ENCODE results near the gene EEF1AKMT3. TPM values are rescaled to one million over a fixed set of nuclear protein-coding genes. Genes with fewer than 3 reads are reported as not detected.
"Not testable (repeated sequence)": the region's sequence is repeated elsewhere in the genome, so short reads cannot be mapped to it uniquely, and the experiment has no call there.

The EEF1AKMT3 gene
- total RNA-seq, 1 donor from 2014 or later = 1.2 TPM

DNA sequence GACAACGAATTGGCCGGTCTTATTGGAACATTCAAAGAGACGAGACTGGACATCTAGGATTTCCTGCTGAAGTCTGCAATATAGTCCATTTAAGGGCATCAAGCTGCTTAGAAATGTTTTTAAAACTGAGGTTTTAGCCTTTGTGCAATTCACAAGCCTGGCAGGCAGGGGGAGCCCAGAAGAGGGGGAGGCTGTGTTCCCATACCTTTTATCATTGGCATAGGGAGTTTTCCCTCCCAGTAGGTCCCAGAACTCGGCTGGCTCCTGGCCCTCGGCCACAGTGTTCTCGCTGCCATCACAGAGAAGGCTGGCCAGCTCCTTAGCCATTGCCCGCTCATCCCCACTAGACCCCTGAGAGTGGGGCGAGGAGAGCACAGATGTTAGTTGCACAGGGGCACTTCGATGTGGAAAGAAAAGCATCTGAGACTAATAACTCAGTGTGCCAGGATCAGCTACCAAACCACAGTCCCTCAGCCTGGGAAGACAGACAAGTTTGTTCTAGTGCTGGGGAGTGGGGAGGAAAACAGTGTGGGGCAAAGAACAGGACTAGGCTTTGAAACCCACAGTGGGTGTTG is 31.0 kb downstream of the EEF1AKMT3 start:
- ATAC-seq (peak; percentile 75), DNase-seq (ENCODE audit: missing footprints) (no peak)
- intact Hi-C loops (cut with DNase I) = loop anchor here (1.0 kb wide), 1 partner anchor 102 kb away; no protein-coding TSS in a partner anchor

DNA sequence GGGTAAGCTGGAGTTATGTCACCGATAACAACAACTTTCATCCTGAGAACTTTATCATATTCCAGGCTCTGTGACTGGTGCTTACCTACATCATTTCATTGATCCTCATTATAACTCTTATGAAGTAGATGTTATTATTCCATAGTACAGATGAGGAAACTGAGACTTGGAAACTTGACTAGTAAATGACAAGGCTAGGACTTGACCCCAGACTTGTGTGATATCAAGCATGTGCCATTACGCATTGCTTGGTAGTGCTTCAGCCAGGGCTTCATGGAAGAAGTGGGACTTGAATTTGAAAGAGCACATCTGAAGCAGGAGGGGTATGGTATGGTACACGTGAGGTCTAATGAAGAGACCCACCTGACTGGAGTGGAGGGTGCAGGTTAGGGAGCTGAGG is 34.3 kb downstream of the EEF1AKMT3 start:
- ATAC-seq (no peak), DNase-seq (ENCODE audit: missing footprints) (no peak)
- intact Hi-C loops (cut with DNase I) = no loop called here

DNA sequence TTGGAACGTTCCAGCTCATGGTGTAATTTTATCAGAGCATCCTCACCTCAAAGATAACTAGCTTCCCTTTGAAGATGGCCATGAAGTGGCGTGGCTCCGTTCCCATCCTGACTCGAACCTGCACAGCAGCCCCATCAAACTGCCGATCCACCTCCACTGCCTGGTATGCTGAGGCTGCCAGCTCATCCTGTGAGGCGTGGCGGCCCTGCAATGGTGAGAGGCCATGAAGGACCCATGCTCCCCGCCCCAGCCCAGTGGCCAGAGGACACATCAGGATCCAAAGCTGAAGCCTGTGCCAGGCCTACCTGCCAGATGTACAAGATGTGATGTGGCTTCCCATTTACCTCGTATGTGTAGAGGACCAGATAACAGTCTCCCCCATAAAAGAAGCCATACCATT is 34.9 kb downstream of the EEF1AKMT3 start:
- ATAC-seq = no peak
- intact Hi-C loops (cut with DNase I) = no loop called here
- no peak for DNase-seq (ENCODE audit: missing footprints)

DNA sequence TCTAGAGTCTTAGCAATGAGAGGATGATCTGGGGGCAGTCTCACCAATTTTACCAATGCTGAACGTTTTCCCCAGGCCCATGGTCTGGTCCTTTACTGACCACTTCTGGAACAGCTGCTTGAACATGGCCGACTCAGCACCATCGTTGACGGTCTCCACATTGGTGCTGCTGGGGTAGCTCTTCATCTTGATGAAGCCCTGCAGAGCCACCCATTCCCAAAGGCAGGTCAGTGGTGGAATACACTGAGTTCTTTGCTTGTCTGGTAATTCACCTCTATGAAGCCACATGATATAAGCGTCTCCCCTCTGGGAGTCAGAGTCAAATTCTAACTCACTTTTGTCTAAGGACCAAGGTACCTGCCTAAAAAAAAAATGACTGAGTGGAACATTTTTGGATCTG is 35.9 kb downstream of the EEF1AKMT3 start:
- ATAC-seq (no peak), DNase-seq (ENCODE audit: missing footprints) (no peak)
- intact Hi-C loops (cut with DNase I) = no loop called here

DNA sequence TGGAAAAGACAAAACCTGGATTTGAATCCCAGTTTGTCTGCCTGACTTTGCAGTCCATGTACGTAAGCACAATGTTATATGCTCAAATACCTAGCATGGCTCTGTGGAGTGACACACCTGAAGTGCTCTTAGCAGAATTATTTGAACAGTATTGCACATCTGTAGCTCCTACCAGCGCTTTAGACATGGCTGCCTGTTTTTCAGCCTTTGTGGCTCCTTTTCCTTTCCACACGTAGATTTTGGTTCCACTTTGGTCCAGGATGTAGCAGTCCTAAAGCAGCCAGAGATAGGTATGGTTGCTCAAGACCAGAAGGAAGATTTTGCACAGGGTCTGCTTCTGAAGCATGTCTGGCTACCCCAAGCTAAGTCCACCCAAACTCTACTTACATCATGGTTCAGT is 37.0 kb downstream of the EEF1AKMT3 start:
- no peak for DNase-seq (ENCODE audit: missing footprints)
- no peak for ATAC-seq
- intact Hi-C loops (cut with DNase I) = no loop called here

DNA sequence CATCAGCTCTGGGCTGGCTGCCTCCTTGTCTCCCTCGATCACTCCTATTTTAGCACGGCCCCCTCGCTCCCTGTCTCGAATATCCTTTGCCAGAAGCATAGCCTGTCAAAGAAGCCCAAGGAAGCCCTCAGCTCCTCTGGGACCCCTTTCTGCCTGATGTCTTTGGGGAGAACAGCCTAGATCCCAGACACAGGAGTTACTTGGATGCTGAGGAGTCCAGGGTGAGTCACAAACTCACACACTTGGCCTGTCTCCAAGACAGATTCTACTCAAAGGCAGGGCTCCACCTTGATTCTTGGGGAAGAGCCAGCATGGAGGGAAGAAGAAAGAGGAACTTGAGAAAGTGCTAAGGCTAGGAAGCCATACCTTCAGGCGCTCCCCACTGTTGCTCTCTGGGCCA is 38.0 kb downstream of the EEF1AKMT3 start:
- DNase-seq (ENCODE audit: missing footprints) (no peak), ATAC-seq (no peak)
- intact Hi-C loops (cut with DNase I) = no loop called here

DNA sequence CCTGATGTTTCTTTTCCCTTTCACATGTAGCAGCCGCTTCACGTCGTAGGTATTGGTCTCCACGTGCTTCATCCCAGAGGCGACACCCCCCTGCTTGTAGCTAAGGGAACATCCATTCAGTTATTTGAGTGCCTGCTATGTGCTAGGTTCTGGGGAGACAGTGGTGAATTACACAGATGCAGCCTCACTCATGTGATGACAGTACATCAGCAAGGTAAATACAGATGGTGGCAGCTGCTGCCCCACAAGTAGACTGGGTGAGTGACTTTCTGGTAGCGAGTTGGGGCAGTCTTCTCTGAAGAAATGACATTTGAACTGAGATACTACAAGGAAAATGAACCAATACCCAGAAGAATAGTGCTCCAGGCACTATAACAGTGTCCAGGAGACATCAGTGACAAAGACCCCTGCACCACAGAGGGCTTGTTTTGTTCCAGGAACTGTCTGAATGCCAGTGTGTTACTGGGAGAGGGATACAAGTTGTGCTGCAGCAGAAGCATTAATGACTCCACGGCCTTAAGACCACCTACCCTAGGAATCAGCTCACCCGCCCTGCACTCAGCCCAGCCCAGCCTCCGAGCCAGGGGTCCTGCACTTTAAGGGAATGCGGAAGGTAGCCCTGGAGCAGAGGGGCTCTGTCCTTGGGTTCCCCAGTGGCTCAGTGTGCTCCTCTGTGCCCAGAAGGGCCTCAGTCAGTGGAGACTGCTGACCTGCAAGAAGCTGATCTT is 38.8 kb downstream of the EEF1AKMT3 start:
- intact Hi-C loops (cut with DNase I) = no loop called here
- ATAC-seq (no peak), DNase-seq (ENCODE audit: missing footprints) (no peak)

DNA sequence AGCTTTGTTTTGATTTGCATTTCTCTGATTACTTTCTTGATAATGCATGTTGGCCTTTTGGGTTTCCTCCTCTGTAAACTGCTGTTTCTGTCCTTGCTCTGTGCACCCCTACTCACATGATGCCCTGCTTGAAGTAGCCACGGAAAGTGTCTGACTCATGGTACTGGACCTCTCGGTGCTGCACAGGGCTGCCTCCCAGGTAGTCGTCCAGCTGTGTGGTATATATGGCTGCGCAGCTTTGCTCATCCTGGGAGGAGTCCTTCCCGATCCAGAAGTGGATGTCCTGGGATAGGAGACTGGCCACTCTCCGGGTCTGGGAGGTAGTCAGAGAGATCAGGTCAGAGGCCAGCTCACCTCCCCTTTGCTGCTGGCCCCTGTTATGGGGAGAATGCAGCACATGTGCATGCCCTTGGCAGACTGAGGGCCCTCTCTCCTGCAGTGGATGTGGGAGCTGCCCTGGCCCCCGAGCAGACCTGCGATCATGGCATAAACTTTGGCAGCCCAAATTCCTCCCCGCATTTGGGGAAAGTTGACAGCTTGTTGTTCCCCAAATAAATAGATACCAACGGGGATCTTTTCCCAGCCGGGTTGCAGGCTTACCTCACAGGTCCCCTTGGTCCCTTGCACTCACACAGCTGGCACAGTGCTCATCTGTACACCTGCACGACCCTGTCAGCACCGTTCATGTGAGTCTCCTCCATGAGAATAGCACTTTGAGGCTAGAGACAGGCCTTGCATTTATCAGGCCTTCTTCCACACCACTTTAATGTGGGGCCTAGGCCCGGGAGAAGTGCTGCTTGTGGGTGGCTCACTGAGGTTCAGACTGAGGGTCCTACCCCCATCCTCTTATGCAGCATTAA is 40.9 kb downstream of the EEF1AKMT3 start:
- no peak for DNase-seq (ENCODE audit: missing footprints)
- intact Hi-C loops (cut with DNase I) = no loop called here
- no peak for ATAC-seq

DNA sequence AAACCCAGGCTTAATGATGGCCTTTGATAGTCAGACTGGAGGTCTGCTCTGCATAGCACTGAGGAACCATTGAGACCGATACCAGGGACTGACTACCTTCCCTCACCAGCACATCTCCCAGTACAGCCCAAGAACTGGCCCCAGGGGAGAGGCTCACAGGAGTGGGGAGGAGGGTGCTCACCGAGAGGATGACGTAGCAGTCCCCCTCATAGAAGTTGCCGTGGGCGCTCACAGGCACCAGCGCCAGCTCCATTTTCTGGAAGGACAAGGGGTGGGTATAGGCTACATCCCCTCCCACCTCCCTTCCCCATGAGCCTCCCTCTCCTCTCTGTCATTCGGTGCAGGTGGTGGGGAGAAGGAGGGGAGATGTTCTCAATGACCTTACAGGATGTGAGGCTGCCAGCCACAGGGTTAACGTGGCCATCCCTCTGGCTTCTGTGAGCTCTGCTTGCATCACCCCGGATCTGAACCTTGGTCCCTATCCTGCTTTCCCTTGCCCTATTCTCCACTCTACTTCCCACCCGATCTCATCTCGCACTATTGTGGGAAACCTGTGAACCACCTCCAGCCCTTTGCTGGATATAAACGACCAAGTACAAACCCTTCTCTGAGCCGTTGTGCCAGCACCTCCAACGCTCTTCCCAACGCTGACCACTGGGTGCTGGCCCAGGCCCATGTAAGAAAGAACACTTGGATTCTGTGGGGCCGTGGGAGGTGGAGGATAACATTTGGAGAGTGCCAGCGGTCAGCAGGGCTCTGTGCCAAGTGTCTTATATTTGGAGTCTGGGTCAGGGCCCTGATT is 41.8 kb downstream of the EEF1AKMT3 start:
- intact Hi-C loops (cut with DNase I) = no loop called here
- ATAC-seq = no peak
- no peak for DNase-seq (ENCODE audit: missing footprints)

DNA sequence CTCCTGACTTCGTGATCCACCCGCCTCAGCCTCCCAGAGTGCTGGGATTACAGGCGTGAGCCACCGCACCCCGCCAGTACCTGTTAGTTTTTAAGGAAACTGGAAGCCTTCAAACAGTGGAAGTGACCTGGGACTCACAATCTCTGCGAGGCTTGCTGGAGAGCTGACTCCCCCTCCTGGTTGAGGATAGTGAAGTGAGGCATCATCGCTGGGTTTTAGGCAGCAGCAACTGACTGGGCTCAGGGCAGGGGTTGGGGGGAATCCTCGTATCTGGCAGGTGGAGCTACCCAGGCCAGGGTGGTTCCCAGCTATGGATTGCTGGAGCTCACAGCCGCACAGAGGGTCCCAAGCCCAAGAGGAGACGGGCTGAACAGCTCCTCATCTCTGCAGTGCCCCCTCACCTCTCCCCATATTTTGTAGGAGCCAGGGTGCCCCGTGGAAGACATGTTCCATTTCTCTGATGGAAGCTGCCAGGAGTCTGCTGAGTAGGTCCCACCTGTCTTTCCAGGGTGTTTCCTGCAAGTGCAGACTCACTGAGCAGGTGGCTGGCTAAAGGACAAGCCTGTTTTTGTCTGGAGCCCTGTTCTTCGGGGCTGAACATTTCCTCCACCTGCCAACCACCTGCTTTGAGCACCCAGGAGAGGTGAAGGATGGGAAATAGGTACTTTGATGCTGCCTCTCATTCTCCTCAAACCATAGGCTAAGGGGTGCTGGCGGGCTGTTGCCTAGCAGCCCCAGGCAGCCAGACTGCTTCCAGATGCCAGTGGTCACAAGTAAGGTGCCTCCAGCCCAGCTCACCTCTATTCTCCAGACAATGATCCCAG is 43.0 kb downstream of the EEF1AKMT3 start:
- no peak for DNase-seq (ENCODE audit: missing footprints)
- intact Hi-C loops (cut with DNase I) = no loop called here
- ATAC-seq = no peak

DNA sequence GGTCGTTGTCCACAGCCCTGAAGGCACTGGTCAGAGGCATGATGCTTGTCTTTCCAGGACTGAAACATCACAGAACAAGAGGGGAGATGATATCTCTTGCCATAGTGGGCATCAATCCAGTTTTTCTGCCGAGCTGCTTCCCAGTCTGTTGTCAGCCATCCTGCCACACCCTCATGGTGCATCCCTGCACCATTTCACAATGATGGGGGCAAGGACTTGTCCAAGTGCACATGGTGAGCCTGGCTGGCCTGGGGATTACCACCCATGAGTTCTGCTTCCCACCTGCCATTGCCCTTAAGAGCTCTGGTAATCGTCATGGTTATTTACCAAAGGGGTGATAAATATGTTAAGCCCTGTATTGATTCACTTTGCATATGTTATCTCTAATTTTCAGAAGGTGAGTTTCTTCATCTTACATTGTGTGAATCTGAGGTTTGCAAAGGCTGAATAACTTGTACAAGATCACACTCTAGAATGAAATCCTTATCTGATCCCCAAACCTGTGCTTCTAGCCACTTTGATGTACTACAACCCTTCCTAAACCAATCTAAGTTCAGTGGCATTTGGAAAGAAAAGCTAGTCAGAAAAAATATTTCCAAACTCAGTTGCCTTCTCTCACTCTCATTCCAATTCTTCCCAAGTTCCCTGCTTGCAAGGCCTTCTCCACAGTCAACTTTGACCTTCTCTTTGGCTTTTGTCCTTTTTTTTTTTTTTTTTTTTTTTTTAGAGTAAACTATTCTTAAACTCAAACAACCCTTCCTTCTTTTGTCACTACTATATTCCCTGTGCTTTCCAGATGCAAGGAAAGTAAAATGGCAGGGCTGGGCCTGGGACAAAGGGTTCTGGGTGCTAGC is 43.8 kb downstream of the EEF1AKMT3 start:
- intact Hi-C loops (cut with DNase I) = no loop called here
- DNase-seq (ENCODE audit: missing footprints) (no peak), ATAC-seq (no peak)

DNA sequence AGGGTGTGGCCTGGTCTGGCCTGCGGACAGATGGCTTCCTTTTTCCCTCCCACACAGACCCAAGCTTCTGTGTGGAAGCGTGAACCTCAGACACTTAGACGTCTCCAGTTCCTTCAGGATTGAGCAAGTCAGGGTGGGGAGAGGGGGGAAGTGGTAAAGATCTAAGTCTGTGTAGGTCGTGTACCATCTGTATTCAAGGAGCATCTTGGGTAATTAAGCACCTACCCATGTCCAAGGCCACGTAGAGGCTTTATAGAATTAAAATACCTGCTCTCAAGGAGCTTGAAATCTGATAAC is 44.4 kb downstream of the EEF1AKMT3 start:
- intact Hi-C loops (cut with DNase I) = no loop called here
- no peak for DNase-seq (ENCODE audit: missing footprints)

DNA sequence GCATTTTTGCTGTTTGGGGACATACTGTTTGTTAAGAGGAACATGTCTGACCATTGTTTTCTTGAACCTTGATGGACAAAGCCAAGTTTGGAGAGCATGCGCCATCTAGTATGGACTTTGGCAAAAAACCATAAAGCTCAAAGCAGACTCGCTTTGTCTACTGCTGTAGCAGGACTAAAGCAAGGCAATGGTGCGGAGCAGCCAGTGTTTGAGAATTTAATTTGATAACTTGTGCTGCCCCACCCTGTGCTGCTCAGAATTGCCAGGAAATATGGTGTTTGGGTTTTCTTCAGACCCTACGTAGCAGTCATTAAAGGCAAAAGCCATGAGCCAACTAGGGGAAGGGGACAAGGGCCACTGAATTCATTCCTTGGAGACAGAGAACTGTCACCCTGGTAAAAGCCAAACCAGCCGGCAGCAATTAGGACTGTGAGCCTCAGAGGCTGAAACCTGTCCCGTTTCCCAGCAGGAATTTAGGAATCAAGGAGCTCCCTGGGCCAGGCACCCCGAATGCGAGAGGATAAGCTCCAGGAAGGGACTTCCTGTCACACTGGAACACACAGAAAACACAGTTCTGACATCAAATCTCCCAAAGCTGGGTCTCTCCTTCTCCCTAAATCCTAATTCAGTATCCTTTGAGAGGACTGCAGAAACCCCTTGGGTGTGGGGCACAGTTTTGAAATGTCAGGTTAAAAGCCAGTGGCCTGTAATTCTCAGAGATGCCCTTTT is 45.0 kb downstream of the EEF1AKMT3 start:
- intact Hi-C loops (cut with DNase I) = no loop called here
- peak; percentile 14 for ATAC-seq
- no peak for DNase-seq (ENCODE audit: missing footprints)

More for the DNA sequence above, 44.4 kb downstream of the EEF1AKMT3 start:
- peak; percentile 80 for ATAC-seq

DNA sequence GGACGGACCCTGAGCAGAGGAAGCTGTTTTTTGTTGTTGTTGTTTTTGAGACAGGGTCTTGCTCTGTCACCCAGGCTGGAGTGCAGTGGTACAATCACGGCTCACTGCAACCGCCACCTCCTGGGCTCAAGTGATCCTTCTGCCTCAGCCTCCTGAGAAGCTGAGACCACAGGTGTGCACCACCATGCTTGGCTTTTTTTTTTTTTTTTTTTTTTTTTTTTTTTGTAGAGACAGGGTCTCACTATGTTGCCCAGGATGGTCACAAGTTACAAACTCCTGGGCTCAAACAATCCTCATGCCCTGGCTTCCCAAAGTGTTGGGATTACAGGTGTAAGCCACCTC is 45.5 kb downstream of the EEF1AKMT3 start:
- ATAC-seq; intact Hi-C loops (cut with DNase I); DNase-seq (ENCODE audit: missing footprints): not testable (repeated sequence)

DNA sequence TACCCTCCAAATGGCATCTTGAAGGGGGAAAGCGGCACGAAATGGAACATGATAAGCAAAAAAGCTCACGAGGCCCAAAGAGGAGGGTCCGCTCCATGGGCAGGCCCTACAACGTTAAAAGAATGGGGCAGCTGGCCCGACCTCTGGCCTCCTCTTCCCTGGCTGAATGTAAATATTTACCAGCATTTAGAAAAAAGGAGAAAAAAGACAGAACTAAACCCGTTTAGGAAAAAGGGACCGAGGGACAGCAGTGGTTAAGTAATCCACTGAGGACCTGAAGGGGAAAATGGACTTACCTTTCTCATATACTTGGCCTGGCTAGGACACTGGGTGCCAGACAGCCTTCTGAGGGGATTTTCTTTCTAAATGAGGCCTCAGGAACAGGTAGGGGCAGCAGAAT is 47.7 kb downstream of the EEF1AKMT3 start:
- intact Hi-C loops (cut with DNase I) = not testable (repeated sequence)

DNA sequence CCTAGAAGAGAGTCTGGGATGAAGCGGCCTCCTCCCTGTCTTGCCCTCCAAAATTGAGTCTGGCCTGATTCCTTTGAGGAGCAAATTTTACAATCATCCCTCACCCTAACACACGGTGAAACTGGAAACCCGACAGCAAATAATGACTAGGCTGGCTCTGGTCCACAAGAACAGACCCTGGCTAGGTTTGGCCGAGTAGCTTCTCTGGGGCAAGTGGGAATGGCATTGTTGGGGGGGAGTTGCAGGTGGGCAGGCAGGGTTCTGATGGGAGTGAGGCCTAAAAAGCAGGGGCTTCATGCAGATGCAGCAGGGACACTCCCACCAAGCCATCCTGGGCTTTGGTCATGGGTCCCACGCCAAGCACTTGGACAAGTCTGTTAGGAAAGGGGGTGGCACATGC is 48.6 kb downstream of the EEF1AKMT3 start:
- ATAC-seq; DNase-seq (ENCODE audit: missing footprints); intact Hi-C loops (cut with DNase I): not testable (repeated sequence)

More for the DNA sequence above, 47.7 kb downstream of the EEF1AKMT3 start:
- not testable (repeated sequence) for ATAC-seq; DNase-seq (ENCODE audit: missing footprints)
